HL-60 (cell line): ENCODE results near the gene PELI2.
A peak's percentile ranks its signal among the peaks of the same experiment; 100 is the strongest.

ENCODE experiments used
- CTCF ChIP-seq: IDR thresholded peaks from one replicate; pipeline ENCODE4 v1.5.1; 2011; ENCODE audit warnings: low read length, control low read depth, inconsistent platforms; ENCODE audit not compliant: insufficient read depth
- SPI1 ChIP-seq: IDR thresholded peaks from 2 replicates; pipeline ENCODE4 v1.6.1; 2012; ENCODE audit warnings: low read depth, mild to moderate bottlenecking, borderline replicate concordance

DNA sequence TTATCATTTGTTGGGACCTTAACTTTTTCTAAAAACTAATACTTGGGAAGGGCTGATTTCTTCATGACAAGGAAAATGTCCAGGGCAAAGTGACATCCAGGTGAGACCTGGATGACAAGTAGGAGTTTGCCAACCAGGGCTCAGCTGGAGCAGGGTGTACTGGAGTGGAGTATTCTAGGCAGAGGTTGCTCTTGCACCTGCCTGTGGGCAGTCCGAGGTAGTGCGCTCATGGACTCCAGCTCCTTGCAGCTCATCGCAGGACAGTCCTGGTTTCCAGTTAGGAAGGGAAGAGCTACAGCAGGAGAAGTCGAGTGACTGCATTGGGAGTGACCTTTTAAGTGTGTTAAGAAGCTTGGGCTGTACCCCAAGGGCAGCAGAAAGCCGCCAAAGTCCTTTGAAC, 175.9 kb downstream of the PELI2 start:
- peak; percentile 2 for TF ChIP-seq CTCF
- TF ChIP-seq SPI1 = no peak
